Endothelial cell of umbilical vein (primary cell): ENCODE data around the gene EPHB6. TPM values are rescaled to one million over a fixed set of nuclear protein-coding genes. Genes with fewer than 3 reads are reported as not detected.

Source experiments
- BruUV-seq: library from RNA; stranded (reverse); fragments of 400-500 nt; replicated peaks from 2 replicates; lab custom pipeline; 2021; lab: Mats Ljungman, UMichigan
- CTCF ChIA-PET: fragments of 300-600, 350-600 bp; sonication (Branson Sonifier 250); formaldehyde crosslinking; loops from one replicate; lab custom pipeline; 2021; ENCODE audit warnings: antibody characterized with exemption, inconsistent platforms; lab: Charles Lee
- POLR2A ChIA-PET: fragments of 300-600, 350-600 bp; sonication (Branson Sonifier 250); formaldehyde crosslinking; loops from one replicate; lab custom pipeline; 2021; ENCODE audit warnings: antibody characterized with exemption, inconsistent platforms; lab: Charles Lee
- DNase-seq: peaks from one replicate; pipeline ENCODE4 v3.0.0-alpha.2; 2011; ENCODE audit warnings: low read depth, low spot score
- FAIRE-seq: peaks from 2 replicates; lab custom pipeline; 2011; peaks lifted over from hg19 to GRCh38; lab: Jason Lieb, UNC
- H2AFZ ChIP-seq: 2 replicates; pipeline ENCODE4 v1.6.0; 2012; ENCODE audit warnings: low read depth, low read length, control low read depth, inconsistent platforms
- H3K27ac ChIP-seq: 2 replicates; pipeline ENCODE4 v1.5.1; 2011; ENCODE audit warnings: low read depth, mild to moderate bottlenecking, control low read depth, low read length, moderate library complexity; ENCODE audit not compliant: insufficient read depth
- H3K27me3 ChIP-seq, 2 experiments: 2 replicates each; pipeline versions ENCODE4 v1.6.0 to v1.6.1; 2011; ENCODE audit warnings: low read length in 2 of 2, mixed read lengths in 1 of 2; ENCODE audit not compliant: control insufficient read depth in 2 of 2, insufficient read depth in 2 of 2
- H3K36me3 ChIP-seq, 2 experiments: 2 replicates in 1 of 2; 3 replicates in 1 of 2; pipeline ENCODE4 v1.5.1; 2011; ENCODE audit warnings: low read length in 2 of 2, mild to moderate bottlenecking in 1 of 2, moderate library complexity in 1 of 2; ENCODE audit not compliant: control insufficient read depth in 2 of 2, insufficient read depth in 2 of 2; ENCODE audit errors: extremely low read depth in 1 of 2
- H3K4me1 ChIP-seq: 3 replicates; pipeline ENCODE4 v1.5.1; 2011; ENCODE audit warnings: mild to moderate bottlenecking, low read length; ENCODE audit not compliant: control insufficient read depth, insufficient read depth; ENCODE audit errors: extremely low read depth
- H3K4me2 ChIP-seq: 2 replicates; pipeline ENCODE4 v1.6.1; 2011; ENCODE audit warnings: low read length, control low read depth, mixed read lengths; ENCODE audit not compliant: insufficient read depth
- H3K4me3 ChIP-seq, 3 experiments: fragments of 200-600 bp in 1 of 3; sonication (generic), shearing (Covaris generic) in 1 of 3; replicated peaks in 1 of 3; 2 replicates each; pipeline ENCODE4 v1.5.1; 2011 to 2016; ENCODE audit warnings: control low read depth in 3 of 3, low read length in 3 of 3, mild to moderate bottlenecking in 2 of 3, inconsistent platforms in 1 of 3, low read depth in 1 of 3, moderate library complexity in 1 of 3; ENCODE audit not compliant: insufficient read depth in 1 of 3
- H3K79me2 ChIP-seq: 2 replicates; pipeline ENCODE4 v1.6.0; 2012; ENCODE audit warnings: low read length, inconsistent platforms; ENCODE audit not compliant: control insufficient read depth, insufficient read depth
- H3K9ac ChIP-seq: replicated peaks from 2 replicates; pipeline ENCODE3; 2011; ENCODE audit warnings: low read length, control low read depth; ENCODE audit not compliant: insufficient read depth; ENCODE audit errors: extremely low read depth
- H3K9me1 ChIP-seq: replicated peaks from 3 replicates; pipeline ENCODE4 v1.6.0; 2011; ENCODE audit warnings: mild to moderate bottlenecking, low read length; ENCODE audit not compliant: control insufficient read depth, insufficient read depth; ENCODE audit errors: extremely low read depth
- H3K9me3 ChIP-seq: replicated peaks from 2 replicates; pipeline ENCODE4 v1.5.1; 2012; ENCODE audit warnings: low read length, inconsistent platforms; ENCODE audit not compliant: control insufficient read depth, insufficient read depth
- H4K20me1 ChIP-seq: replicated peaks from 2 replicates; pipeline ENCODE3; 2011; ENCODE audit warnings: mild to moderate bottlenecking, low read length; ENCODE audit not compliant: control insufficient read depth, insufficient read depth; ENCODE audit errors: extremely low read depth
- CTCF ChIP-seq, 2 donors: IDR thresholded peaks; 1 replicate in 1 of 2; 2 replicates in 1 of 2; pipeline ENCODE4 v1.5.1; 2011; ENCODE audit warnings: low read length in 2 of 2, mild to moderate bottlenecking in 2 of 2, moderate library complexity in 2 of 2, control low read depth in 1 of 2, inconsistent platforms in 1 of 2, low read depth in 1 of 2; ENCODE audit not compliant: insufficient read depth in 1 of 2; ENCODE audit errors: extremely low read depth in 1 of 2
- EZH2 ChIP-seq: IDR thresholded peaks from 2 replicates; pipeline ENCODE4 v1.6.1; 2012; ENCODE audit warnings: borderline replicate concordance, low read depth, mild to moderate bottlenecking, moderate library complexity, low read length, inconsistent platforms; ENCODE audit not compliant: severe bottlenecking
- FOS ChIP-seq: IDR thresholded peaks from 2 replicates; pipeline ENCODE4 v1.6.1; 2011; ENCODE audit warnings: mild to moderate bottlenecking, low read length, moderate library complexity, borderline replicate concordance; ENCODE audit not compliant: insufficient read depth
- POLR2AphosphoS5 ChIP-seq: IDR thresholded peaks from 2 replicates; pipeline ENCODE4 v1.6.1; 2012; ENCODE audit warnings: low read depth, mild to moderate bottlenecking, control low read depth, low read length, moderate library complexity; ENCODE audit not compliant: insufficient read depth
- dilution Hi-C: fragments of 300-500 bp; cut with MboI; formaldehyde crosslinking; loops from one replicate; pipeline ENCODE4 v1.15.0; 2019; ENCODE audit warnings: low sequenced_read_pairs; ENCODE audit not compliant: extremely low pct_ligation_motif_present
- intact Hi-C: fragments of 100-400 bp; cut with micrococcal nuclease; formaldehyde crosslinking; loops from one replicate; pipeline ENCODE4 v1.10.0; 2022
- polyA plus RNA-seq, 4 experiments: library from polyadenylated mRNA; depleted of rRNA in 3 of 4; stranded (reverse) in 3 of 4; unstranded in 1 of 4; fragments of >200 nt; gene quantifications; 2 replicates each; pipeline versions ENCODE4 v1.2.1 to v1.2.3, GENCODE V29; 2011 to 2012; ENCODE audit warnings: missing spikeins in 1 of 4
- total RNA-seq: library from RNA; stranded (reverse); gene quantifications from 2 replicates; pipeline ENCODE4 v1.2.3, GENCODE V29; 2021

The EPHB6 gene
- total and polyA plus RNA-seq, 2 donors (not counting 3 experiments of a cell fraction or from before 2014, with no cell fraction given), result 0.86 to 2.9 TPM

GRCh38 chr7:142908921-142909890 lies 54.3 kb downstream of the EPHB6 start:
- intact Hi-C loops, result loop anchor here (1.0 kb wide), 1 partner anchor 94 kb away; no protein-coding TSS in a partner anchor
- Histone ChIP-seq H3K27me3 (no peaks in the 10 kb centered on the region), H3K4me2 (no peak overlapping the region), H4K20me1 (no peaks in the 10 kb centered on the region), H3K4me3 (no peak overlapping the region), H3K36me3 (no peaks in the 10 kb centered on the region), H3K27ac (no peak overlapping the region), H3K9me1 (no peaks in the 10 kb centered on the region), H3K9ac (no peak overlapping the region), H3K9me3 (no peaks in the 10 kb centered on the region), H3K79me2 (no peaks in the 10 kb centered on the region), H2AFZ (no peak overlapping the region), H3K4me1 (no peaks in the 10 kb centered on the region)
- BruUV-seq, result no TSS peak
- CTCF ChIA-PET, result interaction anchor here (1.5 to 1.6 kb wide), 2 partner anchors 93 to 306 kb away, joined by 10 to 11 read pairs; no protein-coding TSS in a partner anchor
- POLR2A ChIA-PET, result no interaction called here
- FAIRE-seq (no peak), DNase-seq (no peak)
- no peak for TF ChIP-seq FOS
- no peak for TF ChIP-seq POLR2AphosphoS5
- no peak for TF ChIP-seq EZH2
- TF ChIP-seq CTCF (IDR thresholded peaks at IDR 0.05; ENCODE audit: extremely low read depth in 1 of 2, insufficient read depth in 1 of 2, low read depth in 1 of 2, low read length in 2 of 2), result peak in 1 of 2 donors; percentile 26
- dilution Hi-C loops, result no loop called here
